GM12864 (cell line): ENCODE measurements around the gene USP7.
A peak's percentile ranks its signal among the peaks of the same experiment; 100 is the strongest.

Experiments
- DNase-seq: peaks from one replicate; pipeline ENCODE4 v3.0.0-alpha.2; 2011; ENCODE audit warnings: low read depth
- H3K4me3 ChIP-seq: 2 replicates; pipeline ENCODE4 v1.5.1; 2011; ENCODE audit warnings: mild to moderate bottlenecking, low read depth, low read length, control low read depth
- CTCF ChIP-seq: IDR thresholded peaks from 2 replicates; pipeline ENCODE4 v1.5.1; 2011; ENCODE audit warnings: low read depth, mild to moderate bottlenecking, moderate library complexity, low read length, control low read depth, inconsistent platforms; ENCODE audit errors: missing control alignments

USP7 gene

GRCh38 chr16:8952281-8952751 lies 11.4 kb downstream of the USP7 start:
- no peak for DNase-seq
- no peak overlapping the region for H3K4me3 ChIP-seq
- TF ChIP-seq CTCF = no peak

- no peak for TF ChIP-seq CTCF
- no peak overlapping the region for H3K4me3 ChIP-seq
- DNase-seq = no peak
These were observed 12.0 kb downstream of the USP7 start for GRCh38 chr16:8951447-8952280.

- H3K4me3 ChIP-seq = no peak overlapping the region
- TF ChIP-seq CTCF = no peak
- DNase-seq = no peak
These were observed 13.1 kb downstream of the USP7 start for GRCh38 chr16:8950580-8951077.

- no peak for DNase-seq
- TF ChIP-seq CTCF = no peak
- H3K4me3 ChIP-seq = peak overlapping the region; percentile 5; the same call in 1 of the 2 replicates
These were observed 13.9 kb downstream of the USP7 start for GRCh38 chr16:8949536-8950418.

GRCh38 chr16:8948831-8949230 lies 14.9 kb downstream of the USP7 start:
- no peak for DNase-seq
- no peak overlapping the region; the same call in none of the 2 replicates for H3K4me3 ChIP-seq
- no peak for TF ChIP-seq CTCF

- TF ChIP-seq CTCF = no peak
- H3K4me3 ChIP-seq = no peak overlapping the region; the same call in 1 of the 2 replicates
- no peak for DNase-seq
These were observed 15.6 kb downstream of the USP7 start for GRCh38 chr16:8948069-8948593.
